ENCODE data around the gene DZIP1L.

DZIP1L gene

GRCh38 chr3:138025553-138025952 lies 89.9 kb downstream of the DZIP1L start:
- Histone ChIP-seq H3K27me3 (ENCODE audit: low read length) (no peaks in the 10 kb centered on the region), H4K20me1 (ENCODE audit: low read depth, low read length) (no peaks in the 10 kb centered on the region), H2AFZ (ENCODE audit: low read depth, low read length, severe bottlenecking) (no peak overlapping the region), H3K9me3 (ENCODE audit: insufficient read depth, low read length) (no peaks in the 10 kb centered on the region), H3K4me2 (ENCODE audit: low read depth, low read length, poor library complexity, severe bottlenecking) (no peak overlapping the region), H3K9me2 (replicated peaks; ENCODE audit: insufficient read depth, low read length) (no peaks in the 10 kb centered on the region), H3K4me3 (ENCODE audit: insufficient read depth, low read length, poor library complexity, severe bottlenecking) (no peak overlapping the region), H3F3A (ENCODE audit: insufficient read depth) (no peaks in the 10 kb centered on the region), H3K36me3 (ENCODE audit: low read length) (no peaks in the 10 kb centered on the region), H3K79me2 (ENCODE audit: insufficient read depth, low read length) (no peaks in the 10 kb centered on the region), H3K27ac (ENCODE audit: low read depth, low read length) (no peak overlapping the region), H3K9ac (ENCODE audit: low read length) (no peak overlapping the region)
- TF ChIP-seq CTCF (IDR thresholded peaks at IDR 0.05; ENCODE audit: insufficient read depth, low read length, poor library complexity, severe bottlenecking), result no peak
- TF ChIP-seq EZH2phosphoT487 (conservative IDR thresholded peaks at IDR 0.05; ENCODE audit: low read length), result no peak

GRCh38 chr3:138023754-138024153 lies 91.7 kb downstream of the DZIP1L start:
- no peak overlapping the region for H3K27ac ChIP-seq (ENCODE audit: low read depth, low read length)
- no peaks in the 10 kb centered on the region for H3K9me3 ChIP-seq (ENCODE audit: insufficient read depth, low read length)
- H3F3A ChIP-seq (ENCODE audit: insufficient read depth), result no peaks in the 10 kb centered on the region
- no peak for TF ChIP-seq EZH2phosphoT487 (conservative IDR thresholded peaks at IDR 0.05; ENCODE audit: low read length)
- H4K20me1 ChIP-seq (ENCODE audit: low read depth, low read length), result no peaks in the 10 kb centered on the region
- H3K36me3 ChIP-seq (ENCODE audit: low read length), result no peaks in the 10 kb centered on the region
- H3K4me2 ChIP-seq (ENCODE audit: low read depth, low read length, poor library complexity, severe bottlenecking), result no peak overlapping the region
- no peaks in the 10 kb centered on the region for H3K27me3 ChIP-seq (ENCODE audit: low read length)
- H3K79me2 ChIP-seq (ENCODE audit: insufficient read depth, low read length), result no peaks in the 10 kb centered on the region
- no peaks in the 10 kb centered on the region for H3K9me2 ChIP-seq (replicated peaks; ENCODE audit: insufficient read depth, low read length)
- H3K4me3 ChIP-seq (ENCODE audit: insufficient read depth, low read length, poor library complexity, severe bottlenecking), result no peak overlapping the region
- no peak overlapping the region for H2AFZ ChIP-seq (ENCODE audit: low read depth, low read length, severe bottlenecking)
- no peak overlapping the region for H3K9ac ChIP-seq (ENCODE audit: low read length)

GRCh38 chr3:138019281-138020069 lies 95.9 kb downstream of the DZIP1L start:
- no peak overlapping the region for H3K4me3 ChIP-seq (ENCODE audit: insufficient read depth, low read length, poor library complexity, severe bottlenecking)
- TF ChIP-seq EZH2phosphoT487 (conservative IDR thresholded peaks at IDR 0.05; ENCODE audit: low read length), result no peak
- TF ChIP-seq CTCF (IDR thresholded peaks at IDR 0.05; ENCODE audit: insufficient read depth, low read length, poor library complexity, severe bottlenecking), result no peak
- H3K27me3 ChIP-seq (ENCODE audit: low read length), result no peaks in the 10 kb centered on the region
- no peaks in the 10 kb centered on the region for H4K20me1 ChIP-seq (ENCODE audit: low read depth, low read length)
- no peaks in the 10 kb centered on the region for H3F3A ChIP-seq (ENCODE audit: insufficient read depth)
- H3K9ac ChIP-seq (ENCODE audit: low read length), result no peak overlapping the region
- no peaks in the 10 kb centered on the region for H3K9me2 ChIP-seq (replicated peaks; ENCODE audit: insufficient read depth, low read length)
- no peaks in the 10 kb centered on the region for H3K9me3 ChIP-seq (ENCODE audit: insufficient read depth, low read length)
- no peak overlapping the region for H3K27ac ChIP-seq (ENCODE audit: low read depth, low read length)
- H2AFZ ChIP-seq (ENCODE audit: low read depth, low read length, severe bottlenecking), result no peak overlapping the region
- no peaks in the 10 kb centered on the region for H3K36me3 ChIP-seq (ENCODE audit: low read length)
- H3K4me2 ChIP-seq (ENCODE audit: low read depth, low read length, poor library complexity, severe bottlenecking), result no peak overlapping the region
- no peaks in the 10 kb centered on the region for H3K79me2 ChIP-seq (ENCODE audit: insufficient read depth, low read length)

- no peaks in the 10 kb centered on the region for H3K9me3 ChIP-seq (ENCODE audit: insufficient read depth, low read length)
- H3K27ac ChIP-seq (ENCODE audit: low read depth, low read length), result no peak overlapping the region
- H2AFZ ChIP-seq (ENCODE audit: low read depth, low read length, severe bottlenecking), result no peak overlapping the region
- no peaks in the 10 kb centered on the region for H3K27me3 ChIP-seq (ENCODE audit: low read length)
- no peak overlapping the region for H3K4me2 ChIP-seq (ENCODE audit: low read depth, low read length, poor library complexity, severe bottlenecking)
- no peaks in the 10 kb centered on the region for H4K20me1 ChIP-seq (ENCODE audit: low read depth, low read length)
- no peaks in the 10 kb centered on the region for H3F3A ChIP-seq (ENCODE audit: insufficient read depth)
- TF ChIP-seq EZH2phosphoT487 (conservative IDR thresholded peaks at IDR 0.05; ENCODE audit: low read length) (no peak), CTCF (IDR thresholded peaks at IDR 0.05; ENCODE audit: insufficient read depth, low read length, poor library complexity, severe bottlenecking) (no peak)
- H3K79me2 ChIP-seq (ENCODE audit: insufficient read depth, low read length), result no peaks in the 10 kb centered on the region
- H3K9me2 ChIP-seq (replicated peaks; ENCODE audit: insufficient read depth, low read length), result no peaks in the 10 kb centered on the region
- no peak overlapping the region for H3K9ac ChIP-seq (ENCODE audit: low read length)
- no peaks in the 10 kb centered on the region for H3K36me3 ChIP-seq (ENCODE audit: low read length)
- no peak overlapping the region for H3K4me3 ChIP-seq (ENCODE audit: insufficient read depth, low read length, poor library complexity, severe bottlenecking)
Observed at GRCh38 chr3:138016065-138016464, 99.3 kb downstream of the DZIP1L start.

Data from SU-DHL-6 (cell line).